A673 (cell line): Measurements from ENCODE around the gene MAN2A2. TPM values are rescaled to one million over a fixed set of nuclear protein-coding genes. Genes with fewer than 3 reads are reported as not detected.
"Not testable (repeated sequence)": the region's sequence is repeated elsewhere in the genome, so short reads cannot be mapped to it uniquely, and the experiment has no call there.

Experiments used
- BruUV-seq: library from RNA; stranded (reverse); fragments of 400-500 nt; replicated peaks from 2 replicates; lab custom pipeline; 2021; lab: Mats Ljungman, UMichigan
- CTCF ChIA-PET: fragments of 300-600 bp; sonication (Branson Sonifier 250); formaldehyde crosslinking; loops from one replicate; lab custom pipeline; 2022; ENCODE audit warnings: antibody characterized with exemption; lab: Charles Lee
- POLR2A ChIA-PET: fragments of 300-600 bp; sonication (Branson Sonifier 250); formaldehyde crosslinking; loops from one replicate; lab custom pipeline; 2022; ENCODE audit warnings: antibody characterized with exemption; ENCODE audit not compliant: low non-redundant PET; lab: Charles Lee
- DNase-seq: peaks from one replicate; pipeline ENCODE4 v3.0.0-alpha.2; 2015; ENCODE audit warnings: low spot score
- H3K27ac ChIP-seq: fragments of 200-600 bp; sonication (generic); 2 replicates; pipeline ENCODE4 v1.5.1; 2016; ENCODE audit warnings: mixed run types, low read depth, mild to moderate bottlenecking, mixed read lengths, antibody characterized with exemption, low read length; ENCODE audit not compliant: poor library complexity, severe bottlenecking
- H3K27me3 ChIP-seq: fragments of 200-600 bp; sonication (generic); replicated peaks from 2 replicates; pipeline ENCODE4 v1.6.1; 2017; ENCODE audit warnings: mixed run types, low read depth, mild to moderate bottlenecking, mixed read lengths, antibody characterized with exemption, low read length; ENCODE audit not compliant: insufficient read depth, poor library complexity
- H3K36me3 ChIP-seq: fragments of 200-600 bp; sonication (generic); 2 replicates; pipeline ENCODE4 v1.6.1; 2016; ENCODE audit warnings: mixed run types, mild to moderate bottlenecking, mixed read lengths, antibody characterized with exemption, low read length; ENCODE audit not compliant: insufficient read depth, poor library complexity, severe bottlenecking
- H3K4me1 ChIP-seq: fragments of 200-600 bp; sonication (generic); 2 replicates; pipeline ENCODE4 v1.6.1; 2017; ENCODE audit warnings: mixed run types, mild to moderate bottlenecking, mixed read lengths, antibody characterized with exemption, low read length; ENCODE audit not compliant: insufficient read depth, poor library complexity, severe bottlenecking
- H3K4me3 ChIP-seq: fragments of 200-600 bp; sonication (generic); 2 replicates; pipeline ENCODE4 v1.5.1; 2016; ENCODE audit warnings: low read depth, mixed run types, mild to moderate bottlenecking, mixed read lengths, low read length; ENCODE audit not compliant: poor library complexity, severe bottlenecking
- H3K9me3 ChIP-seq: fragments of 200-600 bp; sonication (generic); 2 replicates; pipeline ENCODE4 v1.6.1; 2016; ENCODE audit warnings: mixed run types, low read depth, mild to moderate bottlenecking, mixed read lengths, antibody characterized with exemption, low read length; ENCODE audit not compliant: poor library complexity, severe bottlenecking
- CTCF ChIP-seq: fragments of 300-800, 200-600 bp; sonication (generic); conservative IDR thresholded peaks from 2 replicates; pipeline ENCODE4 v1.5.1; 2017; ENCODE audit warnings: low read depth, mild to moderate bottlenecking, antibody characterized with exemption, low read length, moderate library complexity, mixed read lengths
- EZH2 ChIP-seq: fragments of 200-600 bp; sonication (generic); IDR thresholded peaks from 2 replicates; pipeline ENCODE4 v1.6.1; 2017; ENCODE audit warnings: borderline replicate concordance, low read depth, mild to moderate bottlenecking, mixed read lengths, antibody characterized with exemption, low read length; ENCODE audit not compliant: poor library complexity, severe bottlenecking
- intact Hi-C: fragments of 100-400 bp; cut with micrococcal nuclease; formaldehyde crosslinking; loops from one replicate; pipeline ENCODE4 v1.10.0; 2022; ENCODE audit not compliant: unreplicated experiment
- total RNA-seq: library from RNA; stranded (reverse); gene quantifications from 2 replicates; pipeline ENCODE4 v1.2.3, GENCODE V29; 2021

MAN2A2 gene
- total RNA-seq, 1 experiment from 2014 or later = 75.7 TPM

GRCh38 chr15:90921887-90922286 lies 18.8 kb downstream of the MAN2A2 start:
- ChIA-PET POLR2A (no interaction called here), CTCF (no interaction called here)
- H3K4me1 ChIP-seq = no peaks in the 10 kb centered on the region
- DNase-seq = no peak
- H3K9me3 ChIP-seq = no peaks in the 10 kb centered on the region
- intact Hi-C loops = no loop called here
- TF ChIP-seq CTCF (no peak), EZH2 (no peak)
- H3K27ac ChIP-seq = no peak overlapping the region
- no peaks in the 10 kb centered on the region for H3K27me3 ChIP-seq
- H3K4me3 ChIP-seq = no peak overlapping the region
- BruUV-seq = no TSS peak
- peaks cover 35% of the 10 kb centered on the region for H3K36me3 ChIP-seq

- H3K36me3 ChIP-seq = peaks cover 33% of the 10 kb centered on the region
- intact Hi-C loops, BruUV-seq, H3K27me3 ChIP-seq, H3K27ac ChIP-seq, DNase-seq, H3K4me1 ChIP-seq, CTCF ChIA-PET, H3K9me3 ChIP-seq, H3K4me3 ChIP-seq: not testable (repeated sequence)
- POLR2A ChIA-PET = interaction anchor here (0.7 kb wide), 1 partner anchor 280 kb away, joined by 5 read pairs; no protein-coding TSS in a partner anchor
These were observed 19.7 kb downstream of the MAN2A2 start for GRCh38 chr15:90922712-90923322.

GRCh38 chr15:90924375-90924774 lies 21.3 kb downstream of the MAN2A2 start:
- no peak overlapping the region for H3K4me3 ChIP-seq
- intact Hi-C loops = no loop called here
- BruUV-seq = no TSS peak
- peaks cover 3% of the 10 kb centered on the region for H3K4me1 ChIP-seq
- CTCF ChIA-PET = no interaction called here
- TF ChIP-seq EZH2 (no peak), CTCF (no peak)
- no peak overlapping the region for H3K27ac ChIP-seq
- H3K27me3 ChIP-seq = no peaks in the 10 kb centered on the region
- peaks cover 22% of the 10 kb centered on the region for H3K36me3 ChIP-seq
- POLR2A ChIA-PET = no interaction called here
- no peak for DNase-seq
- H3K9me3 ChIP-seq = no peaks in the 10 kb centered on the region

- H3K27ac ChIP-seq, H3K36me3 ChIP-seq, intact Hi-C loops, POLR2A ChIA-PET, H3K9me3 ChIP-seq, H3K27me3 ChIP-seq, CTCF ChIA-PET, DNase-seq, H3K4me3 ChIP-seq, BruUV-seq: not testable (repeated sequence)
- peaks cover 12% of the 10 kb centered on the region for H3K4me1 ChIP-seq
These were observed 23.7 kb downstream of the MAN2A2 start for GRCh38 chr15:90926766-90927165.

GRCh38 chr15:90928106-90928505 lies 25.0 kb downstream of the MAN2A2 start:
- H3K4me1 ChIP-seq = peaks cover 12% of the 10 kb centered on the region
- CTCF ChIA-PET = interaction anchor here (0.6 kb wide), 1 partner anchor 601 kb away, joined by 3 read pairs; no protein-coding TSS in a partner anchor
- DNase-seq, intact Hi-C loops, H3K9me3 ChIP-seq, H3K27me3 ChIP-seq, POLR2A ChIA-PET, H3K36me3 ChIP-seq, BruUV-seq, H3K4me3 ChIP-seq, H3K27ac ChIP-seq: not testable (repeated sequence)
